Suprapubic skin (tissue), 4 donors: Measurements from ENCODE around the gene ANO4. TPM values are rescaled to one million over a fixed set of nuclear protein-coding genes. Genes with fewer than 3 reads are reported as not detected.

Experiments used
- DNase-seq, 2 donors: peaks; one replicate each; pipeline ENCODE4 v3.0.0-alpha.2; 2019; ENCODE audit warnings: low spot score in 2 of 2
- H3K27ac ChIP-seq: fragments of 200-600 bp; sonication (generic); one replicate; pipeline ENCODE4 v1.5.1; 2019
- H3K27me3 ChIP-seq: fragments of 200-600 bp; sonication (generic); one replicate; pipeline ENCODE4 v1.5.1; 2019
- H3K36me3 ChIP-seq: fragments of 200-600 bp; sonication (generic); one replicate; pipeline ENCODE4 v1.5.1; 2019
- H3K4me1 ChIP-seq: fragments of 200-600 bp; sonication (generic); one replicate; pipeline ENCODE4 v1.5.1; 2019
- H3K4me3 ChIP-seq: fragments of 200-600 bp; sonication (generic); one replicate; pipeline ENCODE4 v1.5.1; 2019; ENCODE audit warnings: mild to moderate bottlenecking
- H3K9me3 ChIP-seq: fragments of 200-600 bp; sonication (generic); one replicate; pipeline ENCODE4 v1.5.1; 2019
- CTCF ChIP-seq, 2 donors: fragments of 200-600 bp in 1 of 2; fragments of 450-650 bp in 1 of 2; sonication (generic) in 1 of 2; IDR thresholded peaks; one replicate each; pipeline ENCODE4 v1.5.1; 2016 to 2019; ENCODE audit warnings: antibody characterized with exemption in 2 of 2, mild to moderate bottlenecking in 1 of 2, moderate library complexity in 1 of 2
- EP300 ChIP-seq: sonication (generic); formaldehyde crosslinking; IDR thresholded peaks from one replicate; pipeline ENCODE4 v1.6.1; 2017; ENCODE audit warnings: antibody characterized with exemption
- POLR2A ChIP-seq, 2 donors: fragments of 450-650 bp; IDR thresholded peaks; one replicate each; pipeline ENCODE4 v1.6.1; 2017; ENCODE audit warnings: antibody characterized with exemption in 2 of 2, mild to moderate bottlenecking in 2 of 2, moderate library complexity in 2 of 2
- POLR2AphosphoS5 ChIP-seq, 3 donors: sonication (generic); formaldehyde crosslinking; IDR thresholded peaks; one replicate each; pipeline ENCODE4 v1.6.1; 2017; ENCODE audit warnings: antibody characterized with exemption in 3 of 3
- WGBS: methylation state at CpG from one replicate; pipeline ENCODE4 v1.1.5; 2018; 5-methylcytosine and 5-hydroxymethylcytosine counted together
- total RNA-seq, 4 donors: library from RNA; depleted of rRNA; stranded (reverse); fragments of >200 nt; gene quantifications; one replicate each; pipeline ENCODE4 v1.1.0, GENCODE V29; 2016

The ANO4 gene
- total RNA-seq, 4 donors from 2014 or later: 0.30 to 1.2 TPM; not detected in 2

- 85% methylated on average over 5 of the region's 5 CpGs for WGBS
- H3K9me3 ChIP-seq: no peaks in the 10 kb centered on the region
- TF ChIP-seq POLR2AphosphoS5 (IDR thresholded peaks at IDR 0.05) (no peak), EP300 (no peak), POLR2A (IDR thresholded peaks at IDR 0.05) (no peak), CTCF (IDR thresholded peaks at IDR 0.05) (no peak)
- no peaks in the 10 kb centered on the region for H3K36me3 ChIP-seq
- no peaks in the 10 kb centered on the region for H3K27me3 ChIP-seq
- no peaks in the 10 kb centered on the region for H3K4me1 ChIP-seq
- H3K27ac ChIP-seq: no peak overlapping the region
- H3K4me3 ChIP-seq: no peak overlapping the region
- DNase-seq: no peak
These were observed 102.7 kb downstream of the ANO4 start for GRCh38 chr12:100897240-100897639.

- H3K4me1 ChIP-seq: no peaks in the 10 kb centered on the region
- H3K27ac ChIP-seq: no peak overlapping the region
- H3K4me3 ChIP-seq: no peak overlapping the region
- no peak for TF ChIP-seq CTCF (IDR thresholded peaks at IDR 0.05)
- TF ChIP-seq POLR2AphosphoS5 (IDR thresholded peaks at IDR 0.05): no peak
- no peak for TF ChIP-seq POLR2A (IDR thresholded peaks at IDR 0.05)
- WGBS: 66% methylated on average over 3 of the region's 3 CpGs
- peaks cover 4% of the 10 kb centered on the region for H3K9me3 ChIP-seq
- no peaks in the 10 kb centered on the region for H3K27me3 ChIP-seq
- DNase-seq: no peak
- no peaks in the 10 kb centered on the region for H3K36me3 ChIP-seq
These were observed 104.7 kb downstream of the ANO4 start for GRCh38 chr12:100899301-100899700.

- no peak for DNase-seq
- Histone ChIP-seq H3K9me3 (peaks cover 4% of the 10 kb centered on the region), H3K27ac (no peak overlapping the region), H3K36me3 (no peaks in the 10 kb centered on the region), H3K4me3 (no peak overlapping the region), H3K27me3 (no peaks in the 10 kb centered on the region), H3K4me1 (no peaks in the 10 kb centered on the region)
- WGBS: 88% methylated on average over 2 of the region's 2 CpGs
- no peak for TF ChIP-seq EP300
- no peak for TF ChIP-seq CTCF (IDR thresholded peaks at IDR 0.05)
- no peak for TF ChIP-seq POLR2AphosphoS5 (IDR thresholded peaks at IDR 0.05)
- no peak for TF ChIP-seq POLR2A (IDR thresholded peaks at IDR 0.05)
These were observed 106.2 kb downstream of the ANO4 start for GRCh38 chr12:100900808-100901207.

GRCh38 chr12:100901266-100901665, 106.7 kb downstream of the ANO4 start:
- Histone ChIP-seq H3K4me3 (no peak overlapping the region), H3K27me3 (no peaks in the 10 kb centered on the region), H3K4me1 (no peaks in the 10 kb centered on the region), H3K36me3 (no peaks in the 10 kb centered on the region), H3K9me3 (peaks cover 4% of the 10 kb centered on the region), H3K27ac (no peak overlapping the region)
- DNase-seq: no peak
- WGBS: 96% methylated on average over 1 of the region's 1 CpG
- TF ChIP-seq EP300 (no peak), CTCF (IDR thresholded peaks at IDR 0.05) (no peak), POLR2A (IDR thresholded peaks at IDR 0.05) (no peak), POLR2AphosphoS5 (IDR thresholded peaks at IDR 0.05) (no peak)

- no peaks in the 10 kb centered on the region for H3K27me3 ChIP-seq
- H3K27ac ChIP-seq: no peak overlapping the region
- H3K36me3 ChIP-seq: no peaks in the 10 kb centered on the region
- peaks cover 4% of the 10 kb centered on the region for H3K9me3 ChIP-seq
- no peak for DNase-seq
- TF ChIP-seq EP300 (no peak), POLR2AphosphoS5 (IDR thresholded peaks at IDR 0.05) (no peak), CTCF (IDR thresholded peaks at IDR 0.05) (no peak), POLR2A (IDR thresholded peaks at IDR 0.05) (no peak)
- WGBS: 77% methylated on average over 3 of the region's 3 CpGs
- no peak overlapping the region for H3K4me3 ChIP-seq
- H3K4me1 ChIP-seq: no peaks in the 10 kb centered on the region
These were observed 109.7 kb downstream of the ANO4 start for GRCh38 chr12:100904270-100904669.
